Sigmoid colon (tissue), 4 donors: Measurements from ENCODE around the gene KREMEN2.

ENCODE experiments used
- EP300 ChIP-seq, 4 donors: sonication (generic); formaldehyde crosslinking; IDR thresholded peaks; one replicate each; pipeline ENCODE4 v1.6.1; 2017; ENCODE audit warnings: antibody characterized with exemption in 4 of 4
- TF ChIP-seq, protein P1 (sequence below), 4 experiments: fragments of 450-650 bp in 3 of 4; fragments of 200-600 bp in 1 of 4; IDR thresholded peaks; one replicate each; pipeline ENCODE4 v1.5.1; 2016 to 2019; ENCODE audit warnings: antibody characterized with exemption in 4 of 4, mild to moderate bottlenecking in 3 of 4, moderate library complexity in 2 of 4

GRCh38 chr16:3008690-3009037 is 44.6 kb downstream of the KREMEN2 start:
- no peak for TF ChIP-seq EP300 (IDR thresholded peaks at IDR 0.05)
- TF ChIP-seq, protein P1, sequence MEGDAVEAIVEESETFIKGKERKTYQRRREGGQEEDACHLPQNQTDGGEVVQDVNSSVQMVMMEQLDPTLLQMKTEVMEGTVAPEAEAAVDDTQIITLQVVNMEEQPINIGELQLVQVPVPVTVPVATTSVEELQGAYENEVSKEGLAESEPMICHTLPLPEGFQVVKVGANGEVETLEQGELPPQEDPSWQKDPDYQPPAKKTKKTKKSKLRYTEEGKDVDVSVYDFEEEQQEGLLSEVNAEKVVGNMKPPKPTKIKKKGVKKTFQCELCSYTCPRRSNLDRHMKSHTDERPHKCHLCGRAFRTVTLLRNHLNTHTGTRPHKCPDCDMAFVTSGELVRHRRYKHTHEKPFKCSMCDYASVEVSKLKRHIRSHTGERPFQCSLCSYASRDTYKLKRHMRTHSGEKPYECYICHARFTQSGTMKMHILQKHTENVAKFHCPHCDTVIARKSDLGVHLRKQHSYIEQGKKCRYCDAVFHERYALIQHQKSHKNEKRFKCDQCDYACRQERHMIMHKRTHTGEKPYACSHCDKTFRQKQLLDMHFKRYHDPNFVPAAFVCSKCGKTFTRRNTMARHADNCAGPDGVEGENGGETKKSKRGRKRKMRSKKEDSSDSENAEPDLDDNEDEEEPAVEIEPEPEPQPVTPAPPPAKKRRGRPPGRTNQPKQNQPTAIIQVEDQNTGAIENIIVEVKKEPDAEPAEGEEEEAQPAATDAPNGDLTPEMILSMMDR (IDR thresholded peaks at IDR 0.05): no peak
